Left lobe of liver (tissue), 2 donors: ENCODE data around the gene MTHFD1. TPM values are rescaled to one million over a fixed set of nuclear protein-coding genes. Genes with fewer than 3 reads are reported as not detected.
"Not testable (repeated sequence)": the region's sequence is repeated elsewhere in the genome, so short reads cannot be mapped to it uniquely, and the experiment has no call there.

Experiments used
- ATAC-seq: fragments of 200-7000 bp; cut with Tn5 transposase; one replicate; pipeline ENCODE4 v1.9.1; 2020; ENCODE audit warnings: mild to moderate bottlenecking, moderate library complexity
- DNase-seq: peaks from one replicate; pipeline ENCODE4 v3.0.0-alpha.2; 2020; ENCODE audit warnings: low spot score
- total RNA-seq: library from RNA; stranded (reverse); gene quantifications from one replicate; pipeline ENCODE4 v1.2.1, GENCODE V29; 2021
- donor health status: DM: no; HTN: no; CAD: no; lungs with moderate emphysema.
- donor health status: DM: no; HTN: yes; CAD: no.

The MTHFD1 gene
- 238 TPM for total RNA-seq

- DNase-seq (peak; percentile 99), ATAC-seq (peak; percentile 81)
Measured at GRCh38 chr14:64387782-64388532, at the start of gene MTHFD1. TSS of gene MTHFD1 (plus strand) at chr14:64388353. CDS start at chr14:64388428, 75 bp downstream.

GRCh38 chr14:64338616-64339316 lies 49.4 kb upstream of the MTHFD1 start:
- DNase-seq: peak; percentile 83
- peak; percentile 86 for ATAC-seq

- ATAC-seq: no peak
- no peak for DNase-seq
Measured at GRCh38 chr14:64340560-64341196, 47.5 kb upstream of the MTHFD1 start.

GRCh38 chr14:64347748-64348147 lies 40.4 kb upstream of the MTHFD1 start:
- DNase-seq (no peak), ATAC-seq (no peak)

- no peak for DNase-seq
- no peak for ATAC-seq
Measured at GRCh38 chr14:64349741-64350490, 38.2 kb upstream of the MTHFD1 start.

GRCh38 chr14:64363265-64363846 lies 24.8 kb upstream of the MTHFD1 start:
- no peak for DNase-seq
- ATAC-seq: no peak

GRCh38 chr14:64364907-64365306 lies 23.2 kb upstream of the MTHFD1 start:
- no peak for ATAC-seq
- no peak for DNase-seq

- ATAC-seq, DNase-seq: not testable (repeated sequence)
Measured at GRCh38 chr14:64365358-64365889, 22.7 kb upstream of the MTHFD1 start.

- ATAC-seq (no peak), DNase-seq (no peak)
Measured at GRCh38 chr14:64369201-64369600, 19.0 kb upstream of the MTHFD1 start.

- no peak for DNase-seq
Measured at GRCh38 chr14:64387232-64387781, 846 bp upstream of the MTHFD1 start.

GRCh38 chr14:64388533-64389285 lies 556 bp downstream of the MTHFD1 start:
- DNase-seq (no peak), ATAC-seq (peak; percentile 0)

More at GRCh38 chr14:64387232-64387781, 846 bp upstream of the MTHFD1 start:
- ATAC-seq: peak; percentile 2

GRCh38 chr14:64391113-64391725 lies 3.1 kb downstream of the MTHFD1 start:
- no peak for DNase-seq

GRCh38 chr14:64391986-64392385 lies 3.8 kb downstream of the MTHFD1 start:
- peak; percentile 83 for DNase-seq
- peak; percentile 53 for ATAC-seq

More at GRCh38 chr14:64391113-64391725, 3.1 kb downstream of the MTHFD1 start:
- ATAC-seq: no peak

GRCh38 chr14:64393189-64393726 lies 5.1 kb downstream of the MTHFD1 start:
- peak; percentile 76 for ATAC-seq
- DNase-seq: peak; percentile 90

GRCh38 chr14:64394423-64394822 lies 6.3 kb downstream of the MTHFD1 start:
- DNase-seq (no peak), ATAC-seq (no peak)

- DNase-seq (no peak), ATAC-seq (no peak)
Measured at GRCh38 chr14:64394977-64395633, 7.0 kb downstream of the MTHFD1 start.

GRCh38 chr14:64400829-64401459 lies 12.8 kb downstream of the MTHFD1 start:
- ATAC-seq (peak; percentile 73), DNase-seq (peak; percentile 85)
